Measurements from ENCODE around the gene SRY.
"Not testable (repeated sequence)": the region's sequence is repeated elsewhere in the genome, so short reads cannot be mapped to it uniquely, and the experiment has no call there.

SRY gene

GRCh38 chrY:2787600-2787999 is at the start of gene SRY:
SRY (minus strand) TSS chrY:2787682; CDS start chrY:2787603, 79 bp downstream.
- no peak for DNase-seq (ENCODE audit: low read depth, low spot score)

- no peak for DNase-seq (ENCODE audit: low read depth, low spot score)
Measured at GRCh38 chrY:2837078-2837477, 49.6 kb upstream of the SRY start.

- DNase-seq (ENCODE audit: low read depth, low spot score): no peak
Measured at GRCh38 chrY:2835230-2835629, 47.7 kb upstream of the SRY start.

- DNase-seq (ENCODE audit: low read depth, low spot score): no peak
Measured at GRCh38 chrY:2828497-2828896, 41.0 kb upstream of the SRY start.

GRCh38 chrY:2824471-2824870 is 37.0 kb upstream of the SRY start:
- no peak for DNase-seq (ENCODE audit: low read depth, low spot score)

- not testable (repeated sequence) for DNase-seq (ENCODE audit: low read depth, low spot score)
Measured at GRCh38 chrY:2817146-2817896, 29.8 kb upstream of the SRY start.

GRCh38 chrY:2800246-2800645 is 12.8 kb upstream of the SRY start:
- no peak for DNase-seq (ENCODE audit: low read depth, low spot score)

- no peak for DNase-seq (ENCODE audit: low read depth, low spot score)
Measured at GRCh38 chrY:2797991-2798390, 10.5 kb upstream of the SRY start.

- DNase-seq (ENCODE audit: low read depth, low spot score): no peak
Measured at GRCh38 chrY:2796977-2797523, 9.6 kb upstream of the SRY start.

GRCh38 chrY:2789756-2790155 is 2.3 kb upstream of the SRY start:
- no peak for DNase-seq (ENCODE audit: low read depth, low spot score)

- no peak for DNase-seq (ENCODE audit: low read depth, low spot score)
Measured at GRCh38 chrY:2786876-2787512, 488 bp downstream of the SRY start.

All from brain pericyte (primary cell).